Measurements from ENCODE around the gene ERAP2. TPM values are rescaled to one million over a fixed set of nuclear protein-coding genes. Genes with fewer than 3 reads are reported as not detected.

Gene ERAP2
- total and polyA plus RNA-seq, 12 donors = 0.92 to 29.7 (median 5.5) TPM

DNA sequence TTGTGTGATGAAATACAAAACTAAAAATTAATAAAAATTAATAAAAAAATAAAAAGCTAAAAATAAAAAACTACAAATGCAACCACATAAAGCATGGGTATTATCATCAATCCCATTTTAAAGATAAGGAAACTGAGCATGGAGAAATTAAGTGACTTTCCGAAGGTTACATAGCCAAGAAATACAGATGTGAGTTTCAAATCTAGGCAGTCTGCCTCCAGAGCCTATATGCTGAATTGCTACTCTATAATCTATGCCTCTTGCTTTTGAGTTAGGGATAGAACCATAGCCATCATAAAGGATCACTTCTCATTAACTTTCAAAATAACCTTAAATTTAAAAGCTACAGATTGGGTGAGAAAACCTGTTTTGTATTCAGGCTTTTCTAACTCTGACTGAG is 18.8 kb upstream of the ERAP2 start:
- DNase-seq (no peak), ATAC-seq (no peak)
- 85 to 100% methylated on average over 1 of the region's 1 CpG for WGBS, 2 donors
- intact Hi-C loops (cut with DNase I) = no loop called here
- Histone ChIP-seq H3K27ac (no peak overlapping the region), H3K4me1 (peaks cover 0 to 6% (median 0%) of the 10 kb centered on the region in 9 donors), H3K9me3 (no peaks in the 10 kb centered on the region), H3K27me3 (no peaks in the 10 kb centered on the region), H3K4me3 (no peak overlapping the region), H3K36me3 (no peaks in the 10 kb centered on the region)
- TF ChIP-seq CTCF (IDR thresholded peaks at IDR 0.05) = no peak

GRCh38 chr5:96857924-96858323 is 18.4 kb upstream of the ERAP2 start:
- no peak for TF ChIP-seq CTCF (IDR thresholded peaks at IDR 0.05)
- Histone ChIP-seq H3K4me3 (no peak overlapping the region), H3K27me3 (no peaks in the 10 kb centered on the region), H3K36me3 (no peaks in the 10 kb centered on the region), H3K4me1 (peaks cover 0 to 6% (median 0%) of the 10 kb centered on the region in 9 donors), H3K9me3 (no peaks in the 10 kb centered on the region), H3K27ac (no peak overlapping the region)
- intact Hi-C loops (cut with DNase I) = no loop called here
- 97 to 99% methylated on average over 4 of the region's 4 CpGs for WGBS, 2 donors
- DNase-seq (no peak), ATAC-seq (no peak)

- DNase-seq (no peak), ATAC-seq (no peak)
- Histone ChIP-seq H3K9me3 (no peaks in the 10 kb centered on the region), H3K4me1 (peaks cover 0 to 6% (median 0%) of the 10 kb centered on the region in 9 donors), H3K27ac (no peak overlapping the region), H3K4me3 (no peak overlapping the region), H3K36me3 (no peaks in the 10 kb centered on the region), H3K27me3 (no peaks in the 10 kb centered on the region)
- intact Hi-C loops (cut with DNase I) = no loop called here
- no peak for TF ChIP-seq CTCF (IDR thresholded peaks at IDR 0.05)
- WGBS, 2 donors = 93 to 96% methylated on average over 2 of the region's 2 CpGs
Observed at GRCh38 chr5:96859375-96859774, 16.9 kb upstream of the ERAP2 start.

DNA sequence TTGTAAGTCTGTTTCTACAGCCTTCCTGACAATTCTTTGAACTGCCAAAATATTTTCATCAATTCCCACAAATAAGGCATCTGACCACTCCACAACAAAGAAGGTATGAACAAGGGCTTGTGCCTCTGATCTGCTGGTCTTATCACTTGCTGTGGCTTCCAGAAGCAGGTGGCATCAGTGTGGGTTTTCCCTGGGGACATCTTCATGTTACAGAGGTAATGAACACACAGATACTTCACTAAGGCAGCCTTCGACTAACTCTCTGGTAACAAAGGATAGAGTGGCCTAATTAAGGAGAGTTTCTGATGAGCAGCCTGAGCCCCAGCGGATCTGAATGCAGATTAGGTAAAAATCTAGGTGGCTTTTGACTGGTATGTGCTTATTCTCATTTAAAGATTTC is 15.2 kb upstream of the ERAP2 start:
- TF ChIP-seq CTCF (IDR thresholded peaks at IDR 0.05) = no peak
- ATAC-seq (no peak), DNase-seq (no peak)
- intact Hi-C loops (cut with DNase I) = loop anchor here in 3 of 10 donors (10.0 kb wide), 3 partner anchors 134 to 284 kb away; partner anchors contain the start of gene LIX1 (in 1 of the 3)
- no peaks in the 10 kb centered on the region for H3K27me3 ChIP-seq
- H3K4me3 ChIP-seq = no peak overlapping the region
- H3K27ac ChIP-seq = no peak overlapping the region
- H3K4me1 ChIP-seq = no peaks in the 10 kb centered on the region
- no peaks in the 10 kb centered on the region for H3K9me3 ChIP-seq
- 87% methylated on average over 2 of the region's 2 CpGs for WGBS, 2 donors
- H3K36me3 ChIP-seq = no peaks in the 10 kb centered on the region

All from heart right ventricle (tissue), 16 donors.